Endothelial cell of umbilical vein (primary cell): ENCODE results near the gene IL6. TPM values are rescaled to one million over a fixed set of nuclear protein-coding genes. Genes with fewer than 3 reads are reported as not detected.

ENCODE experiments used
- BruUV-seq: library from RNA; stranded (reverse); fragments of 400-500 nt; replicated peaks from 2 replicates; lab custom pipeline; 2021; lab: Mats Ljungman, UMichigan
- CTCF ChIA-PET: fragments of 300-600, 350-600 bp; sonication (Branson Sonifier 250); formaldehyde crosslinking; loops from one replicate; lab custom pipeline; 2021; ENCODE audit warnings: antibody characterized with exemption, inconsistent platforms; lab: Charles Lee
- POLR2A ChIA-PET: fragments of 300-600, 350-600 bp; sonication (Branson Sonifier 250); formaldehyde crosslinking; loops from one replicate; lab custom pipeline; 2021; ENCODE audit warnings: antibody characterized with exemption, inconsistent platforms; lab: Charles Lee
- DNase-seq: peaks from one replicate; pipeline ENCODE4 v3.0.0-alpha.2; 2011; ENCODE audit warnings: low read depth, low spot score
- FAIRE-seq: peaks from 2 replicates; lab custom pipeline; 2011; peaks lifted over from hg19 to GRCh38; lab: Jason Lieb, UNC
- H2AFZ ChIP-seq: 2 replicates; pipeline ENCODE4 v1.6.0; 2012; ENCODE audit warnings: low read depth, low read length, control low read depth, inconsistent platforms
- H3K27ac ChIP-seq: 2 replicates; pipeline ENCODE4 v1.5.1; 2011; ENCODE audit warnings: low read depth, mild to moderate bottlenecking, control low read depth, low read length, moderate library complexity; ENCODE audit not compliant: insufficient read depth
- H3K27me3 ChIP-seq, 2 experiments: 2 replicates each; pipeline versions ENCODE4 v1.6.0 to v1.6.1; 2011; ENCODE audit warnings: low read length in 2 of 2, mixed read lengths in 1 of 2; ENCODE audit not compliant: control insufficient read depth in 2 of 2, insufficient read depth in 2 of 2
- H3K36me3 ChIP-seq, 2 experiments: 2 replicates in 1 of 2; 3 replicates in 1 of 2; pipeline ENCODE4 v1.5.1; 2011; ENCODE audit warnings: low read length in 2 of 2, mild to moderate bottlenecking in 1 of 2, moderate library complexity in 1 of 2; ENCODE audit not compliant: control insufficient read depth in 2 of 2, insufficient read depth in 2 of 2; ENCODE audit errors: extremely low read depth in 1 of 2
- H3K4me1 ChIP-seq: 3 replicates; pipeline ENCODE4 v1.5.1; 2011; ENCODE audit warnings: mild to moderate bottlenecking, low read length; ENCODE audit not compliant: control insufficient read depth, insufficient read depth; ENCODE audit errors: extremely low read depth
- H3K4me2 ChIP-seq: 2 replicates; pipeline ENCODE4 v1.6.1; 2011; ENCODE audit warnings: low read length, control low read depth, mixed read lengths; ENCODE audit not compliant: insufficient read depth
- H3K4me3 ChIP-seq, 3 experiments: fragments of 200-600 bp in 1 of 3; sonication (generic), shearing (Covaris generic) in 1 of 3; replicated peaks in 1 of 3; 2 replicates each; pipeline ENCODE4 v1.5.1; 2011 to 2016; ENCODE audit warnings: control low read depth in 3 of 3, low read length in 3 of 3, mild to moderate bottlenecking in 2 of 3, inconsistent platforms in 1 of 3, low read depth in 1 of 3, moderate library complexity in 1 of 3; ENCODE audit not compliant: insufficient read depth in 1 of 3
- H3K79me2 ChIP-seq: 2 replicates; pipeline ENCODE4 v1.6.0; 2012; ENCODE audit warnings: low read length, inconsistent platforms; ENCODE audit not compliant: control insufficient read depth, insufficient read depth
- H3K9ac ChIP-seq: replicated peaks from 2 replicates; pipeline ENCODE3; 2011; ENCODE audit warnings: low read length, control low read depth; ENCODE audit not compliant: insufficient read depth; ENCODE audit errors: extremely low read depth
- H3K9me1 ChIP-seq: replicated peaks from 3 replicates; pipeline ENCODE4 v1.6.0; 2011; ENCODE audit warnings: mild to moderate bottlenecking, low read length; ENCODE audit not compliant: control insufficient read depth, insufficient read depth; ENCODE audit errors: extremely low read depth
- H3K9me3 ChIP-seq: replicated peaks from 2 replicates; pipeline ENCODE4 v1.5.1; 2012; ENCODE audit warnings: low read length, inconsistent platforms; ENCODE audit not compliant: control insufficient read depth, insufficient read depth
- H4K20me1 ChIP-seq: replicated peaks from 2 replicates; pipeline ENCODE3; 2011; ENCODE audit warnings: mild to moderate bottlenecking, low read length; ENCODE audit not compliant: control insufficient read depth, insufficient read depth; ENCODE audit errors: extremely low read depth
- EZH2 ChIP-seq: IDR thresholded peaks from 2 replicates; pipeline ENCODE4 v1.6.1; 2012; ENCODE audit warnings: borderline replicate concordance, low read depth, mild to moderate bottlenecking, moderate library complexity, low read length, inconsistent platforms; ENCODE audit not compliant: severe bottlenecking
- FOS ChIP-seq: IDR thresholded peaks from 2 replicates; pipeline ENCODE4 v1.6.1; 2011; ENCODE audit warnings: mild to moderate bottlenecking, low read length, moderate library complexity, borderline replicate concordance; ENCODE audit not compliant: insufficient read depth
- GATA2 ChIP-seq: IDR thresholded peaks from 2 replicates; pipeline ENCODE4 v1.7.0; 2011; ENCODE audit warnings: low read depth, mild to moderate bottlenecking, moderate library complexity, mixed read lengths, low read length; ENCODE audit not compliant: insufficient read length, insufficient read depth
- JUN ChIP-seq: IDR thresholded peaks from 2 replicates; pipeline ENCODE4 v1.6.1; 2011; ENCODE audit warnings: borderline replicate concordance, low read depth; ENCODE audit not compliant: insufficient read length, insufficient read depth
- MYC ChIP-seq: IDR thresholded peaks from one replicate; pipeline ENCODE4 v1.6.1; 2011; ENCODE audit warnings: mild to moderate bottlenecking, low read depth, low read length
- POLR2A ChIP-seq: IDR thresholded peaks from 2 replicates; pipeline ENCODE4 v1.6.1; 2012; ENCODE audit warnings: low read depth, mild to moderate bottlenecking, control low read depth, low read length
- POLR2AphosphoS5 ChIP-seq: IDR thresholded peaks from 2 replicates; pipeline ENCODE4 v1.6.1; 2012; ENCODE audit warnings: low read depth, mild to moderate bottlenecking, control low read depth, low read length, moderate library complexity; ENCODE audit not compliant: insufficient read depth
- dilution Hi-C: fragments of 300-500 bp; cut with MboI; formaldehyde crosslinking; loops from one replicate; pipeline ENCODE4 v1.15.0; 2019; ENCODE audit warnings: low sequenced_read_pairs; ENCODE audit not compliant: extremely low pct_ligation_motif_present
- intact Hi-C: fragments of 100-400 bp; cut with micrococcal nuclease; formaldehyde crosslinking; loops from one replicate; pipeline ENCODE4 v1.10.0; 2022
- polyA plus RNA-seq, 4 experiments: library from polyadenylated mRNA; depleted of rRNA in 3 of 4; stranded (reverse) in 3 of 4; unstranded in 1 of 4; fragments of >200 nt; gene quantifications; 2 replicates each; pipeline versions ENCODE4 v1.2.1 to v1.2.3, GENCODE V29; 2011 to 2012; ENCODE audit warnings: missing spikeins in 1 of 4
- total RNA-seq: library from RNA; stranded (reverse); gene quantifications from 2 replicates; pipeline ENCODE4 v1.2.3, GENCODE V29; 2021
- TF ChIP-seq, protein P1 (sequence below): IDR thresholded peaks from 2 replicates; pipeline ENCODE4 v1.6.1; 2011; ENCODE audit not compliant: insufficient read depth, insufficient read length
- TF ChIP-seq, protein P2 (sequence below), 2 donors: IDR thresholded peaks; 1 replicate in 1 of 2; 2 replicates in 1 of 2; pipeline ENCODE4 v1.5.1; 2011; ENCODE audit warnings: low read length in 2 of 2, mild to moderate bottlenecking in 2 of 2, moderate library complexity in 2 of 2, control low read depth in 1 of 2, inconsistent platforms in 1 of 2, low read depth in 1 of 2; ENCODE audit not compliant: insufficient read depth in 1 of 2; ENCODE audit errors: extremely low read depth in 1 of 2

The IL6 gene
- total and polyA plus RNA-seq, 2 donors (not counting 3 experiments of a cell fraction or from before 2014, with no cell fraction given) = 11.0 to 16.5 TPM

DNA sequence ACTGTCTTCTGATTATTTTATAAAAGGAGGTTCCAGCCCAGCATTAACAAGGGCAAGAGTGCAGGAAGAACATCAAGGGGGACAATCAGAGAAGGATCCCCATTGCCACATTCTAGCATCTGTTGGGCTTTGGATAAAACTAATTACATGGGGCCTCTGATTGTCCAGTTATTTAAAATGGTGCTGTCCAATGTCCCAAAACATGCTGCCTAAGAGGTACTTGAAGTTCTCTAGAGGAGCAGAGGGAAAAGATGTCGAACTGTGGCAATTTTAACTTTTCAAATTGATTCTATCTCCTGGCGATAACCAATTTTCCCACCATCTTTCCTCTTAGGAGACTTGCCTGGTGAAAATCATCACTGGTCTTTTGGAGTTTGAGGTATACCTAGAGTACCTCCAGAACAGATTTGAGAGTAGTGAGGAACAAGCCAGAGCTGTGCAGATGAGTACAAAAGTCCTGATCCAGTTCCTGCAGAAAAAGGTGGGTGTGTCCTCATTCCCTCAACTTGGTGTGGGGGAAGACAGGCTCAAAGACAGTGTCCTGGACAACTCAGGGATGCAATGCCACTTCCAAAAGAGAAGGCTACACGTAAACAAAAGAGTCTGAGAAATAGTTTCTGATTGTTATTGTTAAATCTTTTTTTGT is 2.3 kb downstream of the IL6 start:
- Histone ChIP-seq H3K9ac (no peak overlapping the region), H3K4me3 (no peak overlapping the region), H2AFZ (no peak overlapping the region), H3K36me3 (peaks cover 5 to 9% of the 10 kb centered on the region in 2 experiments), H3K4me1 (peaks cover 38% of the 10 kb centered on the region), H3K27me3 (no peaks in the 10 kb centered on the region), H3K9me3 (no peaks in the 10 kb centered on the region), H3K9me1 (no peaks in the 10 kb centered on the region), H3K4me2 (peak overlapping the region; percentile 91), H3K27ac (peak overlapping the region; percentile 93), H4K20me1 (no peaks in the 10 kb centered on the region), H3K79me2 (peaks cover 21% of the 10 kb centered on the region)
- BruUV-seq = no TSS peak
- ChIA-PET POLR2A (no interaction called here), CTCF (interaction anchor here (1.4 to 8.0 kb wide), 9 partner anchors 11 to 325 kb away, joined by 3 to 450 read pairs (median 36); no protein-coding TSS in a partner anchor)
- TF ChIP-seq POLR2A (no peak), MYC (no peak), FOS (no peak), POLR2AphosphoS5 (no peak), EZH2 (no peak), JUN (no peak), GATA2 (no peak)
- TF ChIP-seq, protein P1, sequence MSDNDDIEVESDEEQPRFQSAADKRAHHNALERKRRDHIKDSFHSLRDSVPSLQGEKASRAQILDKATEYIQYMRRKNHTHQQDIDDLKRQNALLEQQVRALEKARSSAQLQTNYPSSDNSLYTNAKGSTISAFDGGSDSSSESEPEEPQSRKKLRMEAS = no peak
- TF ChIP-seq, protein P2, sequence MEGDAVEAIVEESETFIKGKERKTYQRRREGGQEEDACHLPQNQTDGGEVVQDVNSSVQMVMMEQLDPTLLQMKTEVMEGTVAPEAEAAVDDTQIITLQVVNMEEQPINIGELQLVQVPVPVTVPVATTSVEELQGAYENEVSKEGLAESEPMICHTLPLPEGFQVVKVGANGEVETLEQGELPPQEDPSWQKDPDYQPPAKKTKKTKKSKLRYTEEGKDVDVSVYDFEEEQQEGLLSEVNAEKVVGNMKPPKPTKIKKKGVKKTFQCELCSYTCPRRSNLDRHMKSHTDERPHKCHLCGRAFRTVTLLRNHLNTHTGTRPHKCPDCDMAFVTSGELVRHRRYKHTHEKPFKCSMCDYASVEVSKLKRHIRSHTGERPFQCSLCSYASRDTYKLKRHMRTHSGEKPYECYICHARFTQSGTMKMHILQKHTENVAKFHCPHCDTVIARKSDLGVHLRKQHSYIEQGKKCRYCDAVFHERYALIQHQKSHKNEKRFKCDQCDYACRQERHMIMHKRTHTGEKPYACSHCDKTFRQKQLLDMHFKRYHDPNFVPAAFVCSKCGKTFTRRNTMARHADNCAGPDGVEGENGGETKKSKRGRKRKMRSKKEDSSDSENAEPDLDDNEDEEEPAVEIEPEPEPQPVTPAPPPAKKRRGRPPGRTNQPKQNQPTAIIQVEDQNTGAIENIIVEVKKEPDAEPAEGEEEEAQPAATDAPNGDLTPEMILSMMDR (IDR thresholded peaks at IDR 0.05; ENCODE audit: extremely low read depth in 1 of 2, insufficient read depth in 1 of 2, low read depth in 1 of 2, low read length in 2 of 2) = no peak
- FAIRE-seq (peak; percentile 38), DNase-seq (no peak)
- dilution Hi-C loops = loop anchor here (25.0 kb wide), 1 partner anchor 167 kb away; no protein-coding TSS in a partner anchor
- intact Hi-C loops = no loop called here
